ENCODE data around the gene ODAD2. TPM values are rescaled to one million over a fixed set of nuclear protein-coding genes. Genes with fewer than 3 reads are reported as not detected.

ODAD2 gene
- total and polyA plus RNA-seq, 2 of the 8 experiments (the other 6 are each of a cell fraction or from before 2014, with no cell fraction given): 0.95 to 4.3 TPM

DNA sequence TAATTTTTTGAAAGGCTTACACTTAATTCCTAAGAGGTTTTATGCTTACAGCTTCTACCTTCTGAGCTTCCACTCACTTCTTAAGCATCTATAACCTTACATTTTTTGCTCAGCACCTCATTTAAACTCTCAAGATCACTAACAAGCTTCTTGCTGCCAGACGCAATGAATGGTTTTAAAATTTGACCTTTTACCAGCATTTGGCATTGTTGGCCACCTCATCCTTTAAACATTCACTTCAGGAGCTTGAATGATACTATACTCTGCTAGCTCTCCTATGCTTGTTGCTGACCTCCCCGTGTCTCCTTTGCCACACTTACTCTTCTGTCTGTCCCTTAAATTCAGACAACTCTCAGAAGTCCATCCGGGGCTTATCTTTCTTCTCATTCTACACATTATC is 37.7 kb upstream of the ODAD2 start:
- H3K4me3 ChIP-seq (ENCODE audit: extremely low read depth in 1 of 4, insufficient read depth in 2 of 4, low read depth in 3 of 4, low read length in 4 of 4): no peak overlapping the region
- no peak overlapping the region for H3K56ac ChIP-seq (replicated peaks; ENCODE audit: insufficient read length, low read depth, low read length)
- POLR2A ChIA-PET (ENCODE audit: partially characterized antibody): no interaction called here
- WGBS, 2 experiments (ENCODE audit: extremely low coverage in 1 of 2, insufficient coverage in 1 of 2, insufficient read length in 1 of 2, insufficient replicate concordance in 2 of 2, low coverage in 1 of 2, low lambda C conversion rate in 2 of 2, missing lambda C conversion rate in 1 of 2): 88% methylated on average over 3 of the region's 3 CpGs; no CpG with 5 or more reads in 1 of the 2 experiments
- H3K4ac ChIP-seq (replicated peaks; ENCODE audit: insufficient read length, low read depth, low read length): no peak overlapping the region
- H2BK20ac ChIP-seq (ENCODE audit: low read length): no peak overlapping the region
- H3K79me1 ChIP-seq (ENCODE audit: low read depth, low read length): no peaks in the 10 kb centered on the region
- CTCF ChIA-PET (ENCODE audit: partially characterized antibody): no interaction called here
- no peak overlapping the region for H3K4me2 ChIP-seq (ENCODE audit: insufficient read depth in 1 of 2, low read depth in 2 of 2, low read length in 2 of 2)
- H2BK120ac ChIP-seq (replicated peaks; ENCODE audit: low read depth, low read length): no peak overlapping the region
- H3K23me2 ChIP-seq (ENCODE audit: low read depth, low read length): no peaks in the 10 kb centered on the region
- H3K9me3 ChIP-seq (ENCODE audit: insufficient read depth in 2 of 2, low read depth in 1 of 2, low read length in 1 of 2): no peaks in the 10 kb centered on the region
- no peak overlapping the region for H4K5ac ChIP-seq (ENCODE audit: insufficient read length, low read depth, low read length)
- no peak overlapping the region for H3K27ac ChIP-seq (ENCODE audit: low read depth, low read length)
- no peak overlapping the region for H3K9ac ChIP-seq (replicated peaks in 1 of 4; ENCODE audit: extremely low read depth in 1 of 4, low read depth in 3 of 4, low read length in 3 of 4)
- H3K23ac ChIP-seq (ENCODE audit: insufficient read length): no peak overlapping the region
- H2BK5ac ChIP-seq (ENCODE audit: low read depth, low read length): no peak overlapping the region
- no peaks in the 10 kb centered on the region for H4K20me1 ChIP-seq (replicated peaks in 1 of 2; ENCODE audit: control insufficient read depth in 1 of 2, insufficient read depth in 2 of 2, low read length in 2 of 2)
- no peaks in the 10 kb centered on the region for H3K79me2 ChIP-seq (ENCODE audit: control insufficient read depth in 1 of 2, insufficient read depth in 2 of 2, low read length in 2 of 2)
- H2AFZ ChIP-seq (ENCODE audit: low read length): no peak overlapping the region
- no peak overlapping the region for H3K18ac ChIP-seq (ENCODE audit: extremely low read depth, low read length)
- no peak overlapping the region for H2BK12ac ChIP-seq (ENCODE audit: low read depth, low read length)
- H3K36me3 ChIP-seq (ENCODE audit: control insufficient read depth in 2 of 4, insufficient read depth in 4 of 4, low read length in 3 of 4): no peaks in the 10 kb centered on the region
- no peak for TF ChIP-seq CTCF (IDR thresholded peaks at IDR 0.05; ENCODE audit: control extremely low read depth in 1 of 3, insufficient read depth in 1 of 3, low read depth in 1 of 3, low read length in 3 of 3)
- TF ChIP-seq RXRA (IDR thresholded peaks at IDR 0.05; ENCODE audit: insufficient read depth, low read depth, low read length): no peak
- no peak for TF ChIP-seq CEBPB (IDR thresholded peaks at IDR 0.05; ENCODE audit: low read depth, low read length)
- no peak for TF ChIP-seq EP300 (IDR thresholded peaks at IDR 0.05; ENCODE audit: borderline replicate concordance in 1 of 2, low read depth in 2 of 2, low read length in 2 of 2)
- TF ChIP-seq KDM1A (IDR thresholded peaks at IDR 0.05; ENCODE audit: borderline replicate concordance, low read length): no peak
- no peak for TF ChIP-seq ASH2L (IDR thresholded peaks at IDR 0.05; ENCODE audit: low read length)
- TF ChIP-seq GABPA (IDR thresholded peaks at IDR 0.05; ENCODE audit: borderline replicate concordance, insufficient read depth, low read length): no peak
- no peak overlapping the region for H2AK5ac ChIP-seq (ENCODE audit: low read depth, low read length)
- H3K4me1 ChIP-seq (replicated peaks in 1 of 4; ENCODE audit: control insufficient read depth in 3 of 4, insufficient read depth in 4 of 4, low read length in 3 of 4): no peaks in the 10 kb centered on the region
- no peak overlapping the region for H4K8ac ChIP-seq (ENCODE audit: extremely low read depth, insufficient read depth, low read length)
- no peak for FAIRE-seq
- no peak for DNase-seq (ENCODE audit: low read depth in 1 of 2, low spot score in 2 of 2)
- H3K27me3 ChIP-seq (replicated peaks in 1 of 4; ENCODE audit: control insufficient read depth in 3 of 4, extremely low read depth in 1 of 4, insufficient read depth in 3 of 4, low read length in 3 of 4): no peaks in the 10 kb centered on the region
- no peak overlapping the region for H3K14ac ChIP-seq (ENCODE audit: insufficient read length)
- no peak overlapping the region for H4K91ac ChIP-seq (replicated peaks; ENCODE audit: insufficient read length, low read length)
- no peak overlapping the region for H2BK15ac ChIP-seq (ENCODE audit: low read length)

Data from H1 (cell line).